ENCODE data around the gene PRKG1.
"Not testable (repeated sequence)": the region's sequence is repeated elsewhere in the genome, so short reads cannot be mapped to it uniquely, and the experiment has no call there.

PRKG1 gene

GRCh38 chr10:52239771-52240170 is 1165.5 kb downstream of the PRKG1 start:
- intact Hi-C loops (cut with DNase I), result no loop called here
- no peak for DNase-seq

- DNase-seq, result no peak
Observed at GRCh38 chr10:52245547-52245946, 1171.3 kb downstream of the PRKG1 start.

GRCh38 chr10:52247929-52248328 is 1173.6 kb downstream of the PRKG1 start:
- intact Hi-C loops (cut with DNase I); DNase-seq: not testable (repeated sequence)

More at GRCh38 chr10:52245547-52245946, 1171.3 kb downstream of the PRKG1 start:
- intact Hi-C loops (cut with DNase I), result no loop called here

GRCh38 chr10:52248697-52249306 is 1174.5 kb downstream of the PRKG1 start:
- DNase-seq, result no peak
- intact Hi-C loops (cut with DNase I), result no loop called here

GRCh38 chr10:52249850-52250395 is 1175.6 kb downstream of the PRKG1 start:
- intact Hi-C loops (cut with DNase I), result no loop called here
- DNase-seq, result no peak

- no peak for DNase-seq
- intact Hi-C loops (cut with DNase I), result no loop called here
Observed at GRCh38 chr10:52250510-52250909, 1176.2 kb downstream of the PRKG1 start.

- DNase-seq, result no peak
- intact Hi-C loops (cut with DNase I), result no loop called here
Observed at GRCh38 chr10:52252307-52252706, 1178.0 kb downstream of the PRKG1 start.

GRCh38 chr10:52256832-52257691 is 1182.8 kb downstream of the PRKG1 start:
- intact Hi-C loops (cut with DNase I), result no loop called here
- no peak for DNase-seq

- intact Hi-C loops (cut with DNase I), result no loop called here
- DNase-seq, result no peak
Observed at GRCh38 chr10:52257692-52258075, 1183.4 kb downstream of the PRKG1 start.

- intact Hi-C loops (cut with DNase I), result no loop called here
- DNase-seq, result peak in 8 of 42 donors; percentile 2 to 60 (median 18)
Observed at GRCh38 chr10:52258799-52259425, 1184.6 kb downstream of the PRKG1 start.

- DNase-seq, result no peak
- intact Hi-C loops (cut with DNase I), result no loop called here
Observed at GRCh38 chr10:52259426-52259812, 1185.1 kb downstream of the PRKG1 start.

- DNase-seq, result peak in 3 of 42 donors; percentile 3 to 8 (median 5)
- intact Hi-C loops (cut with DNase I), result no loop called here
Observed at GRCh38 chr10:52261362-52261761, 1187.1 kb downstream of the PRKG1 start.

- intact Hi-C loops (cut with DNase I), result no loop called here
- DNase-seq, result no peak
Observed at GRCh38 chr10:52265131-52265926, 1191.0 kb downstream of the PRKG1 start.

GRCh38 chr10:52266858-52267257 is 1192.6 kb downstream of the PRKG1 start:
- intact Hi-C loops (cut with DNase I), result no loop called here
- DNase-seq, result no peak

- DNase-seq, result no peak
- intact Hi-C loops (cut with DNase I), result no loop called here
Observed at GRCh38 chr10:52268790-52269189, 1194.5 kb downstream of the PRKG1 start.

- intact Hi-C loops (cut with DNase I), result no loop called here
- no peak for DNase-seq
Observed at GRCh38 chr10:52269233-52269632, 1194.9 kb downstream of the PRKG1 start.

- no peak for DNase-seq
- intact Hi-C loops (cut with DNase I), result no loop called here
Observed at GRCh38 chr10:52276163-52276562, 1201.9 kb downstream of the PRKG1 start.

- intact Hi-C loops (cut with DNase I), result no loop called here
- DNase-seq, result no peak
Observed at GRCh38 chr10:52276986-52277385, 1202.7 kb downstream of the PRKG1 start.

- DNase-seq, result no peak
- intact Hi-C loops (cut with DNase I), result no loop called here
Observed at GRCh38 chr10:52279546-52279945, 1205.3 kb downstream of the PRKG1 start.

All from head of caudate nucleus (tissue), 42 donors.